BLaER1 treated with 17β-estradiol and CSF1 and Interleukin-3, amounts not matched to agents 10 nM and 100 nM (cell line): ENCODE measurements around the gene TUT1.
"Not testable (repeated sequence)": the region's sequence is repeated elsewhere in the genome, so short reads cannot be mapped to it uniquely, and the experiment has no call there.

Experiments
- H3K27ac ChIP-seq, 11 experiments: shearing (Covaris generic); formaldehyde crosslinking; 2 replicates each; pipeline ENCODE4 v1.8.1; 2022
- H3K27me3 ChIP-seq, 11 experiments: shearing (Covaris generic); formaldehyde crosslinking; 2 replicates each; pipeline ENCODE4 v1.8.1; 2022
- H3K36me3 ChIP-seq, 11 experiments: shearing (Covaris generic); formaldehyde crosslinking; 2 replicates each; pipeline ENCODE4 v1.8.1; 2022
- H3K4me1 ChIP-seq, 10 experiments: shearing (Covaris generic); formaldehyde crosslinking; 2 replicates each; pipeline ENCODE4 v1.8.1; 2022
- H3K4me2 ChIP-seq, 11 experiments: shearing (Covaris generic); formaldehyde crosslinking; 2 replicates each; pipeline ENCODE4 v1.8.1; 2022
- H3K4me3 ChIP-seq, 10 experiments: shearing (Covaris generic); formaldehyde crosslinking; 2 replicates each; pipeline ENCODE4 v1.8.1; 2022
- H3K9ac ChIP-seq, 11 experiments: shearing (Covaris generic); formaldehyde crosslinking; 2 replicates each; pipeline ENCODE4 v1.8.1; 2022
- H3K9me3 ChIP-seq, 11 experiments: shearing (Covaris generic); formaldehyde crosslinking; replicated peaks in 1 of 11; 2 replicates each; pipeline ENCODE4 v1.8.1; 2022
- H4K20me1 ChIP-seq, 11 experiments: shearing (Covaris generic); formaldehyde crosslinking; 2 replicates each; pipeline ENCODE4 v1.8.1; 2022
- Cebpa-rat ChIP-seq, 11 experiments: shearing (Covaris generic); IDR thresholded peaks; 2 replicates each; pipeline ENCODE4 v1.8.1; 2022

Gene TUT1

GRCh38 chr11:62577046-62577714 lies 14.1 kb downstream of the TUT1 start:
- H4K20me1 ChIP-seq: peaks cover 5 to 13% (median 11%) of the 10 kb centered on the region in 11 experiments; a peak in 15 of 22 replicates
- peak overlapping the region in 5 of 11 experiments; percentile 16 to 86 (median 37); a peak in 6 of 22 replicates for H3K27ac ChIP-seq
- TF ChIP-seq Cebpa-rat (IDR thresholded peaks at IDR 0.05): no peak
- no peaks in the 10 kb centered on the region for H3K9me3 ChIP-seq
- H3K4me2 ChIP-seq: peak overlapping the region in 5 of 11 experiments; percentile 0 to 39 (median 25); a peak in 7 of 22 replicates
- no peak overlapping the region for H3K4me3 ChIP-seq
- H3K36me3 ChIP-seq: peaks cover 66 to 82% (median 75%) of the 10 kb centered on the region in 11 experiments
- H3K9ac ChIP-seq: peak overlapping the region; percentile 15 to 97 (median 84); a peak in 17 of 22 replicates
- peaks cover 19 to 41% (median 31%) of the 10 kb centered on the region in 10 experiments for H3K4me1 ChIP-seq
- H3K27me3 ChIP-seq: no peaks in the 10 kb centered on the region

GRCh38 chr11:62575837-62576236 lies 15.5 kb downstream of the TUT1 start:
- H3K36me3 ChIP-seq: peaks cover 66 to 82% (median 75%) of the 10 kb centered on the region in 11 experiments
- peaks cover 18 to 27% (median 21%) of the 10 kb centered on the region in 11 experiments; a peak in 21 of 22 replicates for H4K20me1 ChIP-seq
- peak overlapping the region in 7 of 11 experiments; percentile 83 to 90 (median 86); a peak in 11 of 22 replicates for H3K27ac ChIP-seq
- H3K27me3 ChIP-seq: no peaks in the 10 kb centered on the region
- H3K4me3 ChIP-seq: peak overlapping the region in 4 of 10 experiments; percentile 70 to 94 (median 81); a peak in 5 of 20 replicates
- peaks cover 32 to 55% (median 44%) of the 10 kb centered on the region in 10 experiments for H3K4me1 ChIP-seq
- H3K9ac ChIP-seq: peak overlapping the region; percentile 80 to 97 (median 89); a peak in 20 of 22 replicates
- TF ChIP-seq Cebpa-rat (IDR thresholded peaks at IDR 0.05): no peak
- H3K4me2 ChIP-seq: peak overlapping the region; percentile 89 to 98 (median 95)
- no peaks in the 10 kb centered on the region for H3K9me3 ChIP-seq

- no peaks in the 10 kb centered on the region for H3K9me3 ChIP-seq
- TF ChIP-seq Cebpa-rat (IDR thresholded peaks at IDR 0.05): no peak
- peak overlapping the region; percentile 63 to 90 (median 85); a peak in 21 of 22 replicates for H3K27ac ChIP-seq
- peak overlapping the region; percentile 89 to 98 (median 95) for H3K4me2 ChIP-seq
- H3K4me3 ChIP-seq: peak overlapping the region; percentile 70 to 100 (median 92)
- peaks cover 39 to 62% (median 51%) of the 10 kb centered on the region in 10 experiments for H3K4me1 ChIP-seq
- H3K36me3 ChIP-seq: peaks cover 68 to 82% (median 75%) of the 10 kb centered on the region in 11 experiments
- H3K27me3 ChIP-seq: no peaks in the 10 kb centered on the region
- peak overlapping the region; percentile 80 to 97 (median 89) for H3K9ac ChIP-seq
- H4K20me1 ChIP-seq: peaks cover 23 to 33% (median 28%) of the 10 kb centered on the region in 11 experiments; a peak in 21 of 22 replicates
Measured at GRCh38 chr11:62575156-62575555, 16.2 kb downstream of the TUT1 start.

GRCh38 chr11:62574363-62575071 lies 16.8 kb downstream of the TUT1 start:
- peaks cover 44 to 68% (median 56%) of the 10 kb centered on the region in 10 experiments for H3K4me1 ChIP-seq
- H3K4me2 ChIP-seq: peak overlapping the region; percentile 89 to 98 (median 95)
- H3K9me3 ChIP-seq: no peaks in the 10 kb centered on the region
- TF ChIP-seq Cebpa-rat (IDR thresholded peaks at IDR 0.05): no peak
- H3K36me3 ChIP-seq: peaks cover 69 to 82% (median 75%) of the 10 kb centered on the region in 11 experiments
- peak overlapping the region; percentile 70 to 100 (median 92) for H3K4me3 ChIP-seq
- peak overlapping the region; percentile 80 to 97 (median 89) for H3K9ac ChIP-seq
- H3K27ac ChIP-seq: peak overlapping the region; percentile 63 to 90 (median 85); a peak in 21 of 22 replicates
- no peaks in the 10 kb centered on the region for H3K27me3 ChIP-seq
- peaks cover 29 to 40% (median 35%) of the 10 kb centered on the region in 11 experiments; a peak in 21 of 22 replicates for H4K20me1 ChIP-seq

GRCh38 chr11:62573592-62574362 lies 17.5 kb downstream of the TUT1 start, which contains the start of gene EEF1G:
EEF1G (minus strand) TSS chr11:62573891; CDS start chr11:62573842, 49 bp downstream.
- no peak for TF ChIP-seq Cebpa-rat (IDR thresholded peaks at IDR 0.05)
- Histone ChIP-seq H3K4me1 (peaks cover 44 to 72% (median 58%) of the 10 kb centered on the region in 10 experiments), H3K27me3 (no peaks in the 10 kb centered on the region), H3K9ac (peak within 1 kb of the TSS; percentile 92 to 98 (median 95)), H4K20me1 (peaks cover 37 to 47% (median 42%) of the 10 kb centered on the region in 11 experiments; a peak in 21 of 22 replicates), H3K4me3 (peak within 1 kb of the TSS; percentile 82 to 100 (median 94)), H3K36me3 (peaks cover 69 to 82% (median 75%) of the 10 kb centered on the region in 11 experiments), H3K9me3 (no peaks in the 10 kb centered on the region), H3K4me2 (peak within 1 kb of the TSS; percentile 92 to 99 (median 97)), H3K27ac (peak within 1 kb of the TSS; percentile 80 to 94 (median 90))

GRCh38 chr11:62573006-62573591 lies 18.2 kb downstream of the TUT1 start:
- H3K4me1 ChIP-seq: peaks cover 44 to 79% (median 58%) of the 10 kb centered on the region in 10 experiments
- no peaks in the 10 kb centered on the region for H3K9me3 ChIP-seq
- peak overlapping the region; percentile 92 to 99 (median 96) for H3K4me2 ChIP-seq
- TF ChIP-seq Cebpa-rat (IDR thresholded peaks at IDR 0.05): no peak
- peak overlapping the region; percentile 80 to 94 (median 90) for H3K27ac ChIP-seq
- no peaks in the 10 kb centered on the region for H3K27me3 ChIP-seq
- peaks cover 41 to 54% (median 49%) of the 10 kb centered on the region in 11 experiments; a peak in 21 of 22 replicates for H4K20me1 ChIP-seq
- H3K9ac ChIP-seq: peak overlapping the region; percentile 92 to 98 (median 95)
- peaks cover 69 to 82% (median 75%) of the 10 kb centered on the region in 11 experiments for H3K36me3 ChIP-seq
- peak overlapping the region; percentile 82 to 100 (median 94) for H3K4me3 ChIP-seq

GRCh38 chr11:62572431-62572830 lies 18.9 kb downstream of the TUT1 start:
- H4K20me1 ChIP-seq: peaks cover 48 to 61% (median 55%) of the 10 kb centered on the region in 11 experiments; a peak in 21 of 22 replicates

GRCh38 chr11:62571493-62571892 lies 19.8 kb downstream of the TUT1 start:
- peaks cover 44 to 80% (median 55%) of the 10 kb centered on the region in 10 experiments for H3K4me1 ChIP-seq
- H3K27ac ChIP-seq: peak overlapping the region in 1 of 11 experiments; percentile 89; a peak in 1 of 22 replicates
- H3K9me3 ChIP-seq, H3K27me3 ChIP-seq: not testable (repeated sequence)
- peaks cover 69 to 82% (median 75%) of the 10 kb centered on the region in 11 experiments for H3K36me3 ChIP-seq
- peak overlapping the region; percentile 92 to 98 (median 95); a peak in 20 of 22 replicates for H3K9ac ChIP-seq
- H4K20me1 ChIP-seq: peaks cover 58 to 70% (median 65%) of the 10 kb centered on the region in 11 experiments; a peak in 21 of 22 replicates
- peak overlapping the region in 7 of 10 experiments; percentile 85 to 99 (median 94); a peak in 10 of 20 replicates for H3K4me3 ChIP-seq
- peak overlapping the region; percentile 92 to 99 (median 96) for H3K4me2 ChIP-seq

More at GRCh38 chr11:62572431-62572830, 18.9 kb downstream of the TUT1 start:
- Histone ChIP-seq H3K4me1 (peaks cover 44 to 80% (median 56%) of the 10 kb centered on the region in 10 experiments), H3K27ac (peak overlapping the region; percentile 80 to 94 (median 90); a peak in 21 of 22 replicates), H3K4me2 (peak overlapping the region; percentile 92 to 99 (median 96)), H3K9me3 (no peaks in the 10 kb centered on the region), H3K27me3 (no peaks in the 10 kb centered on the region), H3K9ac (peak overlapping the region; percentile 92 to 98 (median 95)), H3K4me3 (peak overlapping the region; percentile 82 to 100 (median 94)), H3K36me3 (peaks cover 69 to 82% (median 75%) of the 10 kb centered on the region in 11 experiments)
- no peak for TF ChIP-seq Cebpa-rat (IDR thresholded peaks at IDR 0.05)

- Histone ChIP-seq H3K9ac (peak overlapping the region; percentile 14 to 98 (median 94); a peak in 16 of 22 replicates), H3K36me3 (peaks cover 69 to 82% (median 75%) of the 10 kb centered on the region in 11 experiments), H4K20me1 (peaks cover 63 to 76% (median 71%) of the 10 kb centered on the region in 11 experiments; a peak in 21 of 22 replicates), H3K4me1 (peaks cover 43 to 80% (median 52%) of the 10 kb centered on the region in 10 experiments), H3K4me2 (peak overlapping the region; percentile 92 to 99 (median 96); a peak in 21 of 22 replicates), H3K4me3 (peak overlapping the region in 4 of 10 experiments; percentile 85 to 97 (median 94); a peak in 5 of 20 replicates)
- not testable (repeated sequence) for H3K27me3 ChIP-seq, H3K27ac ChIP-seq, H3K9me3 ChIP-seq
Measured at GRCh38 chr11:62570903-62571302, 20.4 kb downstream of the TUT1 start.
